GM19238 (cell line): ENCODE results near the gene USP30.

Experiments used
- DNase-seq: peaks from one replicate; pipeline ENCODE4 v3.0.0; 2011; ENCODE audit warnings: low spot score; ENCODE audit not compliant: insufficient read length

Gene USP30

GRCh38 chr12:109125791-109126190 lies 73.4 kb downstream of the USP30 start:
- no peak for DNase-seq

GRCh38 chr12:109126784-109127183 lies 74.4 kb downstream of the USP30 start:
- no peak for DNase-seq

- no peak for DNase-seq
These were observed 75.3 kb downstream of the USP30 start for GRCh38 chr12:109127533-109128242.

- DNase-seq, result no peak
These were observed 78.1 kb downstream of the USP30 start for GRCh38 chr12:109130297-109131153.

- no peak for DNase-seq
These were observed 79.0 kb downstream of the USP30 start for GRCh38 chr12:109131154-109132050.

GRCh38 chr12:109134186-109134917 lies 82.0 kb downstream of the USP30 start:
- DNase-seq, result no peak

GRCh38 chr12:109137055-109137454 lies 84.7 kb downstream of the USP30 start:
- no peak for DNase-seq
